HepG2 (cell line): ENCODE data around the gene ITGA2. TPM values are rescaled to one million over a fixed set of nuclear protein-coding genes. Genes with fewer than 3 reads are reported as not detected.

ENCODE experiments used
- MXI1 ChIP-seq: IDR thresholded peaks from 3 replicates; pipeline ENCODE4 v1.6.1; 2012; ENCODE audit warnings: low read depth, low read length, inconsistent platforms, borderline replicate concordance
- NKX3-1 ChIP-seq: sonication (generic); formaldehyde crosslinking; IDR thresholded peaks from 2 replicates; pipeline ENCODE4 v1.5.0; 2020; ENCODE audit warnings: missing genetic modification reagents
- PITX1 ChIP-seq: sonication (generic); formaldehyde crosslinking; IDR thresholded peaks from 2 replicates; pipeline ENCODE4 v1.5.1; 2020; ENCODE audit warnings: mild to moderate bottlenecking, missing genetic modification reagents
- REST ChIP-seq, 2 experiments: IDR thresholded peaks; 2 replicates each; pipeline ENCODE4 v1.6.1; 2011 to 2012; ENCODE audit warnings: low read length in 2 of 2, borderline replicate concordance in 1 of 2, low read depth in 1 of 2, mild to moderate bottlenecking in 1 of 2, moderate library complexity in 1 of 2
- SMAD3 ChIP-seq: sonication (generic); formaldehyde crosslinking; IDR thresholded peaks from 2 replicates; pipeline ENCODE4 v1.4.0; 2020; ENCODE audit warnings: missing genetic modification reagents
- ZBTB3 ChIP-seq: sonication (generic); formaldehyde crosslinking; IDR thresholded peaks from 2 replicates; pipeline ENCODE4 v1.4.0; 2020; ENCODE audit warnings: low read depth, mild to moderate bottlenecking, moderate library complexity, missing genetic modification reagents, borderline replicate concordance
- ZHX2 ChIP-seq, 2 experiments: sonication (generic) in 1 of 2; formaldehyde crosslinking in 1 of 2; IDR thresholded peaks; 2 replicates each; pipeline versions ENCODE4 v1.6.1 to v1.9.0; 2014 to 2022; ENCODE audit warnings: antibody characterized with exemption in 1 of 2, borderline replicate concordance in 1 of 2, inconsistent platforms in 1 of 2, low read depth in 1 of 2, missing genetic modification reagents in 1 of 2
- ZNF276 ChIP-seq: sonication (generic); formaldehyde crosslinking; IDR thresholded peaks from 2 replicates; pipeline ENCODE4 v1.4.0; 2020; ENCODE audit warnings: mild to moderate bottlenecking, low read depth, missing genetic modification reagents
- ZNF589 ChIP-seq: sonication (generic); formaldehyde crosslinking; conservative IDR thresholded peaks from 2 replicates; pipeline ENCODE4 v1.8.0; 2022; ENCODE audit warnings: mild to moderate bottlenecking, moderate library complexity, missing genetic modification reagents
- polyA plus RNA-seq, 8 experiments: library from polyadenylated mRNA; depleted of rRNA in 3 of 8; stranded (reverse) in 7 of 8; unstranded in 1 of 8; fragments of >200 nt; fragmentation: Illumina TruSeq in 4 of 8; extraction: Trizol in 4 of 8; gene quantifications; 2 replicates each; pipeline versions ENCODE4 v1.2.1 to v1.2.3, GENCODE V29; 2011 to 2016; ENCODE audit warnings: low read depth in 4 of 8, missing spikeins in 1 of 8, mixed read lengths in 1 of 8; ENCODE audit not compliant: insufficient read depth in 1 of 8
- total RNA-seq, 5 experiments: library from RNA; depleted of rRNA; stranded (reverse); fragments of >200 nt; fragmentation: Illumina TruSeq; extraction: Trizol; gene quantifications; 2 replicates each; pipeline ENCODE4 v1.2.3, GENCODE V29; 2016; ENCODE audit warnings: low read depth in 1 of 5
- TF ChIP-seq, protein P1 (sequence below): sonication (generic); formaldehyde crosslinking; IDR thresholded peaks from 2 replicates; pipeline ENCODE4 v1.4.0; 2020; ENCODE audit warnings: missing genetic modification reagents, mild to moderate bottlenecking, borderline replicate concordance
- TF ChIP-seq, protein P2 (sequence below), 2 experiments: fragments of 450-650 bp in 1 of 2; sonication (generic) in 1 of 2; formaldehyde crosslinking; IDR thresholded peaks; 2 replicates each; pipeline versions ENCODE4 v1.5.0 to v1.8.0; 2020 to 2022; ENCODE audit warnings: mild to moderate bottlenecking in 1 of 2, missing genetic modification reagents in 1 of 2

The ITGA2 gene
- total and polyA plus RNA-seq, 2 of the 13 experiments (the other 11 are each of a cell fraction or from before 2014, with no cell fraction given) = 15.8 to 58.3 TPM

DNA sequence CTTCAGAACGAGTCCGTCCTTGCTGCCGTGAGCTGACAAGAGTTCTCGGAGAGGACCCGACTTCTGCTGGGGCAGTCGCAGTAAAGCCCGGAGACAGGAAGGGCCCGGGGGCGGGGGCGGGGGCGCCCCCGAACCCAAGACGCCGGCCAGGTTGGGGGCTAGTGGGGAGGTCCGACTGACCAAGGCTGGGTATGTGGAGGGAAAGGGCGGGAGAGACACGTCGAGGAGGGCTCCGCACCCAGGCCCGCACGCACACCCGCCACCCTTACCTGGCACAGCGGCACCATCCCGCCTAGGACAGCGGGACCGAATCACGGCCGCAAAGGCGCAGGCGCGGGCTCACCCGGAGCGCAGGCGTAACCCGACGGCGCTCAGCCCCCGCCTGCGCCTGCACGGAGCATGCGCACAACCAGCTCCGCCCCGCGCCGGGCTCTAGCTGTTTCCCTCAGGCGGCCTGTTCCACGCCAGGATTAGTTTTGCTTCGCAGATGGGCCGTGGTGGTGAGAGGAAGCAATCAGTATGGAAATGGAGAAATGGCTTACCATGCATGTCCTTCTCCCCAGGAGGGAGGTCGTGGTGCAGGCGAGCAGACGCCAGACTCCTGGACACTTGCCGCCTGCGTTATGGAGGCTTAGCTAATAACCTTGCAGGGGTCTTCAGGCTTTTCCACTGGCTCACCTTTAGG is 120.4 kb downstream of the ITGA2 start, which contains the start of gene MOCS2 (continued):
- TF ChIP-seq ZHX2 (IDR thresholded peaks at IDR 0.05; ENCODE audit: low read depth) = no peak
- no peak for TF ChIP-seq ZHX2 (CRISPR knock-in tag; IDR thresholded peaks at IDR 0.05; ENCODE audit: borderline replicate concordance)
- TF ChIP-seq, protein P1, sequence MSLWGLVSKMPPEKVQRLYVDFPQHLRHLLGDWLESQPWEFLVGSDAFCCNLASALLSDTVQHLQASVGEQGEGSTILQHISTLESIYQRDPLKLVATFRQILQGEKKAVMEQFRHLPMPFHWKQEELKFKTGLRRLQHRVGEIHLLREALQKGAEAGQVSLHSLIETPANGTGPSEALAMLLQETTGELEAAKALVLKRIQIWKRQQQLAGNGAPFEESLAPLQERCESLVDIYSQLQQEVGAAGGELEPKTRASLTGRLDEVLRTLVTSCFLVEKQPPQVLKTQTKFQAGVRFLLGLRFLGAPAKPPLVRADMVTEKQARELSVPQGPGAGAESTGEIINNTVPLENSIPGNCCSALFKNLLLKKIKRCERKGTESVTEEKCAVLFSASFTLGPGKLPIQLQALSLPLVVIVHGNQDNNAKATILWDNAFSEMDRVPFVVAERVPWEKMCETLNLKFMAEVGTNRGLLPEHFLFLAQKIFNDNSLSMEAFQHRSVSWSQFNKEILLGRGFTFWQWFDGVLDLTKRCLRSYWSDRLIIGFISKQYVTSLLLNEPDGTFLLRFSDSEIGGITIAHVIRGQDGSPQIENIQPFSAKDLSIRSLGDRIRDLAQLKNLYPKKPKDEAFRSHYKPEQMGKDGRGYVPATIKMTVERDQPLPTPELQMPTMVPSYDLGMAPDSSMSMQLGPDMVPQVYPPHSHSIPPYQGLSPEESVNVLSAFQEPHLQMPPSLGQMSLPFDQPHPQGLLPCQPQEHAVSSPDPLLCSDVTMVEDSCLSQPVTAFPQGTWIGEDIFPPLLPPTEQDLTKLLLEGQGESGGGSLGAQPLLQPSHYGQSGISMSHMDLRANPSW = no peak
- TF ChIP-seq REST (IDR thresholded peaks at IDR 0.05; ENCODE audit: borderline replicate concordance in 1 of 2, low read depth in 1 of 2, low read length in 2 of 2) = peak in 1 of 2 experiments; percentile 13; a peak in 1 of 4 replicates
- no peak; the same call in 1 of the 2 replicates for TF ChIP-seq SMAD3 (CRISPR knock-in tag)
- peak; percentile 73; the same call in 1 of the 2 replicates for TF ChIP-seq ZNF276 (CRISPR knock-in tag)
- TF ChIP-seq, protein P2, sequence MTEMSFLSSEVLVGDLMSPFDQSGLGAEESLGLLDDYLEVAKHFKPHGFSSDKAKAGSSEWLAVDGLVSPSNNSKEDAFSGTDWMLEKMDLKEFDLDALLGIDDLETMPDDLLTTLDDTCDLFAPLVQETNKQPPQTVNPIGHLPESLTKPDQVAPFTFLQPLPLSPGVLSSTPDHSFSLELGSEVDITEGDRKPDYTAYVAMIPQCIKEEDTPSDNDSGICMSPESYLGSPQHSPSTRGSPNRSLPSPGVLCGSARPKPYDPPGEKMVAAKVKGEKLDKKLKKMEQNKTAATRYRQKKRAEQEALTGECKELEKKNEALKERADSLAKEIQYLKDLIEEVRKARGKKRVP (CRISPR knock-in tag; IDR thresholded peaks at IDR 0.05) = no peak; a peak in 1 of 4 replicates
- TF ChIP-seq NKX3-1 = peak; percentile 59
- TF ChIP-seq MXI1 = no peak; the same call in 2 of the 3 replicates
- no peak; the same call in 1 of the 2 replicates for TF ChIP-seq ZNF589 (CRISPR knock-in tag)
- TF ChIP-seq PITX1 (CRISPR knock-in tag) = peak; percentile 77
- TF ChIP-seq ZBTB3 = no peak
